ENCODE data around the gene CHD1L.

GRCh38 chr1:147241934-147242448, 493 bp upstream of the CHD1L start:
- TF ChIP-seq CTCF (IDR thresholded peaks at IDR 0.05) (no peak), POLR2A (IDR thresholded peaks at IDR 0.05) (no peak), EP300 (IDR thresholded peaks at IDR 0.05) (no peak)
